ENCODE results near the gene GLCE.
"Not testable (repeated sequence)": the region's sequence is repeated elsewhere in the genome, so short reads cannot be mapped to it uniquely, and the experiment has no call there.

GLCE gene

DNA sequence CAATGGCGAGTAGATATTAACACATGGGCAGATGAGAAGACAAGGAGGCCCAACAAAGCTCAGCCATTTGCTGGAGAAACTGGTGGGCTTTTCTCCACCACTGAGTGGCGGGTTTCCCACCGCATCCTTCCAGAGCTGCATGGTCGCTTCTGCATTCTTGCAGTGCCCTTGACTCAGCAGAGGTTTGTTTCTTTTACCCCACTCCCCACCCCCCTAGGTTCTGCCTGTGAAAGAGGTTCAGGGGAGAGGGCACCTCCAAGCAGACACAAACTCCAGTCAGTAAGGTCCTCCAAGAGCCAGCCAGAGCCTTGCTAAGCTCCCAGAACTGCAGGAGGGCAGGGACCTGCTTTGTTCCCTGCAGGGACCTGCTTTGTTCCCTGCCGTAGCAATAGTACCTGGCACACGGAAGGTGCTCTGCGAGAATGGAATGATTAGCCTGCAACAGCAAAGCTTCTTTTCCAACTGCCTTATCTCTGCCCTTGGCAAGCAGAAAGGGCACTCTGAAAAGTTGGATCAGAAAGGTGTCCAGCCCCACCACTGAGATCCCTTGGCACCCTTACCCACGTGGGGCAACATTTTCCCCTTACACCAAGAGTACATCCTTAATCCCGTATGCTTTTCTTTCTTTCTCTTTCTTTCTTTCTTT lies 139.6 kb downstream of the GLCE start:
- TF ChIP-seq EZH2 (IDR thresholded peaks at IDR 0.05; ENCODE audit: borderline replicate concordance, low read length), result no peak
- TF ChIP-seq, protein P1, sequence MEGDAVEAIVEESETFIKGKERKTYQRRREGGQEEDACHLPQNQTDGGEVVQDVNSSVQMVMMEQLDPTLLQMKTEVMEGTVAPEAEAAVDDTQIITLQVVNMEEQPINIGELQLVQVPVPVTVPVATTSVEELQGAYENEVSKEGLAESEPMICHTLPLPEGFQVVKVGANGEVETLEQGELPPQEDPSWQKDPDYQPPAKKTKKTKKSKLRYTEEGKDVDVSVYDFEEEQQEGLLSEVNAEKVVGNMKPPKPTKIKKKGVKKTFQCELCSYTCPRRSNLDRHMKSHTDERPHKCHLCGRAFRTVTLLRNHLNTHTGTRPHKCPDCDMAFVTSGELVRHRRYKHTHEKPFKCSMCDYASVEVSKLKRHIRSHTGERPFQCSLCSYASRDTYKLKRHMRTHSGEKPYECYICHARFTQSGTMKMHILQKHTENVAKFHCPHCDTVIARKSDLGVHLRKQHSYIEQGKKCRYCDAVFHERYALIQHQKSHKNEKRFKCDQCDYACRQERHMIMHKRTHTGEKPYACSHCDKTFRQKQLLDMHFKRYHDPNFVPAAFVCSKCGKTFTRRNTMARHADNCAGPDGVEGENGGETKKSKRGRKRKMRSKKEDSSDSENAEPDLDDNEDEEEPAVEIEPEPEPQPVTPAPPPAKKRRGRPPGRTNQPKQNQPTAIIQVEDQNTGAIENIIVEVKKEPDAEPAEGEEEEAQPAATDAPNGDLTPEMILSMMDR (IDR thresholded peaks at IDR 0.05; ENCODE audit: low read length), result no peak
- H3K4me2 ChIP-seq (ENCODE audit: low read length), result no peak overlapping the region
- H3K9ac ChIP-seq (ENCODE audit: low read length), result no peak overlapping the region
- no peak overlapping the region for H2AFZ ChIP-seq (ENCODE audit: low read length)
- no peaks in the 10 kb centered on the region for H3K9me3 ChIP-seq (ENCODE audit: low read length)
- H3K4me3 ChIP-seq (ENCODE audit: low read depth, low read length, poor library complexity, severe bottlenecking), result no peak overlapping the region
- no peaks in the 10 kb centered on the region for H3K9me2 ChIP-seq (ENCODE audit: low read depth, low read length)
- H3F3A ChIP-seq (ENCODE audit: insufficient read depth, low read length), result no peaks in the 10 kb centered on the region
- no peak overlapping the region for H3K27ac ChIP-seq (ENCODE audit: low read depth, low read length, poor library complexity, severe bottlenecking)
- H3K36me3 ChIP-seq (ENCODE audit: insufficient read depth, low read length), result no peaks in the 10 kb centered on the region
- peaks cover 3% of the 10 kb centered on the region for H3K4me1 ChIP-seq (ENCODE audit: insufficient read depth, low read length, severe bottlenecking)
- H4K20me1 ChIP-seq (ENCODE audit: insufficient read depth, low read length), result no peaks in the 10 kb centered on the region
- no peaks in the 10 kb centered on the region for H3K27me3 ChIP-seq (ENCODE audit: insufficient read depth, low read length)
- H3K79me2 ChIP-seq (ENCODE audit: insufficient read depth, low read length), result no peaks in the 10 kb centered on the region

DNA sequence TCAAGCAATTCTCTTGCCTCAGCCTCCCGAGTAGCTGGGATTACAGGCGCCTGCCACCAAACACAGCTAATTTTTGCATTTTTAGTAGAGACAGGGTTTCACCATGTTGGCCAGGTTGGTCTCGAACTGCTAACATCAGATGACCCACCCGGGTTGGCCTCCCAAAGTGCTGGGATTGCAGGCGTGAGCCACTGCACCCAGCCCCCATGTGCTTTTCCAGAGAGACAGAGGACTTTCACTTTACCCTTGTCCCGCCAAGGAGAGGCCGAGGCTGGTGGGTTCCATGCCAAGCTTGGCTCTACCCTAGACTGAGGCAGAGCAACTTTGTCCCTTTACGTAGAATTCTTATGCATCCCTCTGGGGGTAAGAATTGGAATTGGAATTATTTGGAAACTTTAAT lies 140.7 kb downstream of the GLCE start:
- H3K4me2 ChIP-seq (ENCODE audit: low read length); H3K79me2 ChIP-seq (ENCODE audit: insufficient read depth, low read length); H4K20me1 ChIP-seq (ENCODE audit: insufficient read depth, low read length); H3K27ac ChIP-seq (ENCODE audit: low read depth, low read length, poor library complexity, severe bottlenecking); H3K4me3 ChIP-seq (ENCODE audit: low read depth, low read length, poor library complexity, severe bottlenecking); H3K27me3 ChIP-seq (ENCODE audit: insufficient read depth, low read length); H3K9ac ChIP-seq (ENCODE audit: low read length); H3K9me2 ChIP-seq (ENCODE audit: low read depth, low read length); H3K36me3 ChIP-seq (ENCODE audit: insufficient read depth, low read length); H2AFZ ChIP-seq (ENCODE audit: low read length); H3K9me3 ChIP-seq (ENCODE audit: low read length); H3K4me1 ChIP-seq (ENCODE audit: insufficient read depth, low read length, severe bottlenecking); H3F3A ChIP-seq (ENCODE audit: insufficient read depth, low read length): not testable (repeated sequence)

DNA sequence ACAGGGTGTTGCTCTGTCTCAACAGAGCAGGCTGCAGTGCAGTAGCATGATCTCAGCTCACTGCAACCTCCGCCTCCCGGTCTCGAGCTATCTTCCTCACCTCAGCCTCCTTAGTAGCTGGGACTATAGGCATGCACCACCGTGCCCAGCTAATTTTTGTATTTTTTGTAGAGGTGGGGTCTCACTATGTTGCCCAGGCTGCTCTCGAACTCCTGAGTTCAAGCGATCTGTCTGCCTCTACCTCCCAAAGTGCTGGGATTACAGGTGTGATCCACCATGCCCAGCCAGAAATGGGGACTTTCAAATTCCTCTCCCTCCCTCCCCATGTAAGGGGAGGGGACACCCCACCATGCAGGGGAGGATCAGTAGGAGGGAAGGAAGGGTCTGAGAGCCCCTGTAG lies 141.7 kb downstream of the GLCE start:
- H3K36me3 ChIP-seq (ENCODE audit: insufficient read depth, low read length); H3F3A ChIP-seq (ENCODE audit: insufficient read depth, low read length); H4K20me1 ChIP-seq (ENCODE audit: insufficient read depth, low read length); H3K27me3 ChIP-seq (ENCODE audit: insufficient read depth, low read length); H3K4me1 ChIP-seq (ENCODE audit: insufficient read depth, low read length, severe bottlenecking); H3K4me2 ChIP-seq (ENCODE audit: low read length); H3K9me2 ChIP-seq (ENCODE audit: low read depth, low read length); H3K4me3 ChIP-seq (ENCODE audit: low read depth, low read length, poor library complexity, severe bottlenecking); H3K9ac ChIP-seq (ENCODE audit: low read length); H2AFZ ChIP-seq (ENCODE audit: low read length); H3K9me3 ChIP-seq (ENCODE audit: low read length); H3K27ac ChIP-seq (ENCODE audit: low read depth, low read length, poor library complexity, severe bottlenecking); H3K79me2 ChIP-seq (ENCODE audit: insufficient read depth, low read length): not testable (repeated sequence)

DNA sequence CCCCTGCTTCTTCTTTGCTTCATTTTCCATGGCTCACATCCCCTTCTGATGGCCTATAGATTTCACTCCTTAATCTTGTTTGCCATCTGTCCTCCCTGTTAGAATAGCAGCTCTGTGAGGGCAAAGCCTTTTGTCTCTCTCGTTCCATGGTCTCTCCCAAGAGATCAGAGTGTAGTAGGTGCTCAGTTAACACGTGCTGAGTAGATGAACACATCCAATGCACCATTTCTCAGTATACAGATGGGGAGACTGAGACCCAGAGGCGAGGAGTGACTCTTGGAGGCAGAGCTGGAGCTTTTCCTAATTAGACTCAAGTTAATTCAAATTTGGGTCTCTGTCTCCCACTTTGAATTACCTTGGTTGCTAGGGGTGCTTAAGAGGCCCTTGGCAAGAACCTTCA lies 142.5 kb downstream of the GLCE start:
- Histone ChIP-seq H4K20me1 (ENCODE audit: insufficient read depth, low read length) (no peaks in the 10 kb centered on the region), H3K9ac (ENCODE audit: low read length) (no peak overlapping the region), H3K4me1 (ENCODE audit: insufficient read depth, low read length, severe bottlenecking) (peaks cover 3% of the 10 kb centered on the region), H2AFZ (ENCODE audit: low read length) (no peak overlapping the region), H3K4me3 (ENCODE audit: low read depth, low read length, poor library complexity, severe bottlenecking) (no peak overlapping the region), H3K27me3 (ENCODE audit: insufficient read depth, low read length) (no peaks in the 10 kb centered on the region), H3K36me3 (ENCODE audit: insufficient read depth, low read length) (no peaks in the 10 kb centered on the region), H3K4me2 (ENCODE audit: low read length) (no peak overlapping the region), H3K9me2 (ENCODE audit: low read depth, low read length) (no peaks in the 10 kb centered on the region), H3K9me3 (ENCODE audit: low read length) (no peaks in the 10 kb centered on the region), H3K27ac (ENCODE audit: low read depth, low read length, poor library complexity, severe bottlenecking) (no peak overlapping the region), H3F3A (ENCODE audit: insufficient read depth, low read length) (no peaks in the 10 kb centered on the region), H3K79me2 (ENCODE audit: insufficient read depth, low read length) (no peaks in the 10 kb centered on the region)
- TF ChIP-seq EZH2 (IDR thresholded peaks at IDR 0.05; ENCODE audit: borderline replicate concordance, low read length), result no peak
- TF ChIP-seq, protein P1 (IDR thresholded peaks at IDR 0.05; ENCODE audit: low read length), result no peak
